Measurements from ENCODE around the gene PCSK6. TPM values are rescaled to one million over a fixed set of nuclear protein-coding genes. Genes with fewer than 3 reads are reported as not detected.
"Not testable (repeated sequence)": the region's sequence is repeated elsewhere in the genome, so short reads cannot be mapped to it uniquely, and the experiment has no call there.

The PCSK6 gene
- total and polyA plus RNA-seq, 7 experiments from 2014 or later = 0.12 to 3.0 (median 0.70) TPM; not detected in 1

GRCh38 chr15:101470548-101471239 lies 18.8 kb downstream of the PCSK6 start:
- H3K27ac ChIP-seq (ENCODE audit: low read depth, low read length) = no peak overlapping the region
- intact Hi-C loops (cut with micrococcal nuclease) = no loop called here
- ChIA-PET POLR2A (no interaction called here), CTCF (no interaction called here)
- Mint-ChIP-seq H3K4me1 (no peaks in the 10 kb centered on the region), H3K9me3 (peaks cover 0 to 7% (median 3%) of the 10 kb centered on the region in 11 donors), H3K4me3 (no peak overlapping the region), H3K27ac (no peak overlapping the region), H3K36me3 (peaks cover 0 to 7% (median 0%) of the 10 kb centered on the region in 5 donors), H3K27me3 (peaks cover 6 to 35% (median 23%) of the 10 kb centered on the region in 5 donors)
- no peaks in the 10 kb centered on the region for H3K27me3 ChIP-seq (ENCODE audit: control insufficient read depth in 2 of 2, insufficient read depth in 2 of 2, low read length in 2 of 2)
- H3K9me3 ChIP-seq (ENCODE audit: control insufficient read depth in 2 of 3, low read length in 3 of 3) = no peaks in the 10 kb centered on the region
- ATAC-seq = no peak
- no peak overlapping the region for H3K4me3 ChIP-seq (ENCODE audit: low read length)
- no peak for DNase-seq
- H3K4me1 ChIP-seq (ENCODE audit: control insufficient read depth in 2 of 2, insufficient read depth in 2 of 2, low read length in 2 of 2) = no peaks in the 10 kb centered on the region
- no peaks in the 10 kb centered on the region for H3K36me3 ChIP-seq (ENCODE audit: control insufficient read depth in 2 of 3, insufficient read depth in 3 of 3, low read length in 3 of 3)

DNA sequence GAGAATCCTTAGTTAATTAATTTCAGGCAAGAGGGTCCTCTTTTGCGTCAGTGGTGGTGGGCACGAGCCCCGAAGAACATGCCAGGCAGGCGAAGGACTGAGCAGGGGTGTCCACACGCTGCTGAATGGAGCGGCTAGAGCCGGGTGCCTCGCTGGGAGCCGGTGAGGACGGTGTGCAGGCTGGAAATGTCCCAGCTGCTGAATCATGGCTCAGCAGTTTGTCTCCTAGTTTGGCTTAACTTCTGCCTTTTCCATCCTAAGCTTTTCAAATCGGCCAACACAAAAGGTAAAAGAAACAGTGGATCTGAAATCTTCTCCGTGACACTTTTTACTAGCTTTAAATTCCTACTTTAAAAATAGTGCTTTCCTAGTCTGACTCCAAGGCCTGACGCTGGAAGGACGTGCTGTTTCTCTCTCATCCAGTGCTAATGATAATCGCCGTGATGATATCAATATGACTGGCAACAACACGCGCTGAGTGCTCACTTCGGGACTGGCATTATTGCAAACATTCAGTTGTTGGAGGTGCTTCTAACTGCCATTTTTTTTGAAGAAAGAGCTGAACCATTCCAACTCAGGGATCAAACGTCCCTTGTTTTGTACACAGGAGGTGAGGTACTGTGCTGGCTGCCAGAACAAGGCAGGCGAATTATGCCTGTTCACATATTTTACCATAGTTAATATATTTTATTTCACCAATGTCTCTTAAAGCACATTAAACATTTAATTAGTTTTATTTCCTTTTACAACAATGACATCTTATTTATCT lies 19.8 kb downstream of the PCSK6 start:
- no peaks in the 10 kb centered on the region for H3K4me1 ChIP-seq (ENCODE audit: control insufficient read depth in 2 of 2, insufficient read depth in 2 of 2, low read length in 2 of 2)
- H3K4me3 ChIP-seq (ENCODE audit: low read length) = no peak overlapping the region
- peaks cover 0 to 12% (median 6%) of the 10 kb centered on the region in 11 donors for H3K9me3 Mint-ChIP-seq
- no peaks in the 10 kb centered on the region for H3K36me3 ChIP-seq (ENCODE audit: control insufficient read depth in 2 of 3, insufficient read depth in 3 of 3, low read length in 3 of 3)
- H3K4me3 Mint-ChIP-seq = no peak overlapping the region
- no peaks in the 10 kb centered on the region for H3K9me3 ChIP-seq (ENCODE audit: control insufficient read depth in 2 of 3, low read length in 3 of 3)
- no peaks in the 10 kb centered on the region for H3K27me3 ChIP-seq (ENCODE audit: control insufficient read depth in 2 of 2, insufficient read depth in 2 of 2, low read length in 2 of 2)
- CTCF ChIA-PET = no interaction called here
- H3K27me3 Mint-ChIP-seq = peaks cover 8 to 34% (median 23%) of the 10 kb centered on the region in 5 donors
- no peak overlapping the region for H3K27ac ChIP-seq (ENCODE audit: low read depth, low read length)
- DNase-seq = no peak
- no peak for ATAC-seq
- intact Hi-C loops (cut with micrococcal nuclease) = no loop called here
- POLR2A ChIA-PET = no interaction called here
- no peaks in the 10 kb centered on the region for H3K4me1 Mint-ChIP-seq
- peaks cover 0 to 10% (median 0%) of the 10 kb centered on the region in 5 donors for H3K36me3 Mint-ChIP-seq
- no peak overlapping the region for H3K27ac Mint-ChIP-seq

DNA sequence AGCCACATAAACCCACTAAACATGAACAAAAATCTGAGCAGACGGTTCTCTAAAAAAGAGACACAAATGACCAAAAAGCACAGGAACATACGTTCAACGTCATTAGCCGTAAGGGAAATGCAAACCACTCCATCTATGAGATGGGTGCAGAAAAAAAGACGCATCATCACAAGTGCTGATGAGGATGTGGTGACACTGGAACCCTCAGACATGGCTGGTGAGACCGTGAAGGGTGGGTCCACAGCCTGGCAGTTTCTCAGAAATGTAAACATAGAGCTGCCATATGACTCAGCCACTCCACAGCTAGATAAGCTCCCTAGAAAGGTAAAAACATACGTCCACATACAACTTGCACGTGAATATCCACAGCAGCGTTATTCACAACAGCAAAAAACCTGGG lies 23.3 kb downstream of the PCSK6 start:
- no peak overlapping the region for H3K27ac ChIP-seq (ENCODE audit: low read depth, low read length)
- ChIA-PET POLR2A (no interaction called here), CTCF (no interaction called here)
- H3K27ac Mint-ChIP-seq = no peak overlapping the region
- peaks cover 0 to 18% (median 6%) of the 10 kb centered on the region in 11 donors for H3K9me3 Mint-ChIP-seq
- DNase-seq = no peak
- H3K4me1 Mint-ChIP-seq = peaks cover 0 to 16% (median 0%) of the 10 kb centered on the region in 7 donors
- H3K36me3 ChIP-seq (ENCODE audit: control insufficient read depth in 2 of 3, insufficient read depth in 3 of 3, low read length in 3 of 3) = no peaks in the 10 kb centered on the region
- no peaks in the 10 kb centered on the region for H3K27me3 ChIP-seq (ENCODE audit: control insufficient read depth in 2 of 2, insufficient read depth in 2 of 2, low read length in 2 of 2)
- H3K4me3 Mint-ChIP-seq = no peak overlapping the region
- no peak overlapping the region for H3K4me3 ChIP-seq (ENCODE audit: low read length)
- peaks cover 14 to 32% (median 28%) of the 10 kb centered on the region in 5 donors for H3K27me3 Mint-ChIP-seq
- intact Hi-C loops (cut with micrococcal nuclease) = no loop called here
- no peaks in the 10 kb centered on the region for H3K4me1 ChIP-seq (ENCODE audit: control insufficient read depth in 2 of 2, insufficient read depth in 2 of 2, low read length in 2 of 2)
- H3K36me3 Mint-ChIP-seq = peaks cover 0 to 16% (median 0%) of the 10 kb centered on the region in 5 donors
- no peak for ATAC-seq
- no peaks in the 10 kb centered on the region for H3K9me3 ChIP-seq (ENCODE audit: control insufficient read depth in 2 of 3, low read length in 3 of 3)

DNA sequence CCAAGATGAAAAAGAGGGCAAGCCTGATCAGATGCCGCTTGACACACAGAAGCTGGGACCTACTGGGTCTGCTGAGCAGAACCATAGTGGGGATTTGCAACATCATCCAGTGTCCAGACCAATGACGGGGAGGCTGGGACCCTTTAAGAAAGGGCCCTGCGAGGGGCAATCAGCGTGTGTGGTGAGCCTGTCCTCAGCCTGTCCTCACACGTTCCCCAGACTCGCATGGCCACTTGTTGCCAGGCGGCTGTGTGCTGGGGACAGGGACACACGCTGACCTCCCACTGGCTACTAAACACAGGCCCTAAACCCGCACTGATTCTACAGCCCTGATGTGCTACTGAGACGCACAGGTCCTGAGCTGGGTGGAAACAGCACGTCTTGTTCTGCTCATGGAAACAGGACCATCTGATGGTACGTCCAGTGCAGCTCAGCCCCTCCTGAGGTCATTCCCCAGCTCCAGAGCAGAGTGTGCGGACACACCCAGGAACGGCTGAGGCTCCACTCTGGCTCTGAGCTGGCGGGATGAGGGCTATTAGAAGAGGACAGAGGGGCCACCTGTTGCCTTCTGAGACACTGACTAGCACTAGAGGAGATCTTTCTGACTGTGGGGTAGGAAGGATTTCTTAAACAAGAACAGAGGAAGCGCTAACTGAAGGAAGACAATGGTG lies 24.4 kb downstream of the PCSK6 start:
- Mint-ChIP-seq H3K36me3 (peaks cover 0 to 16% (median 0%) of the 10 kb centered on the region in 5 donors), H3K27me3 (peaks cover 15 to 36% (median 21%) of the 10 kb centered on the region in 5 donors), H3K9me3 (peaks cover 0 to 18% (median 6%) of the 10 kb centered on the region in 11 donors), H3K4me3 (no peak overlapping the region), H3K4me1 (peaks cover 0 to 27% (median 5%) of the 10 kb centered on the region in 7 donors), H3K27ac (no peak overlapping the region)
- H3K9me3 ChIP-seq (ENCODE audit: control insufficient read depth in 2 of 3, low read length in 3 of 3) = no peaks in the 10 kb centered on the region
- ATAC-seq = no peak
- H3K36me3 ChIP-seq (ENCODE audit: control insufficient read depth in 2 of 3, insufficient read depth in 3 of 3, low read length in 3 of 3) = no peaks in the 10 kb centered on the region
- no peak overlapping the region for H3K4me3 ChIP-seq (ENCODE audit: low read length)
- intact Hi-C loops (cut with micrococcal nuclease) = no loop called here
- H3K27me3 ChIP-seq (ENCODE audit: control insufficient read depth in 2 of 2, insufficient read depth in 2 of 2, low read length in 2 of 2) = no peaks in the 10 kb centered on the region
- no peaks in the 10 kb centered on the region for H3K4me1 ChIP-seq (ENCODE audit: control insufficient read depth in 2 of 2, insufficient read depth in 2 of 2, low read length in 2 of 2)
- no peak overlapping the region for H3K27ac ChIP-seq (ENCODE audit: low read depth, low read length)
- no peak for DNase-seq
- ChIA-PET CTCF (no interaction called here), POLR2A (no interaction called here)

GRCh38 chr15:101464256-101464998 lies 25.1 kb downstream of the PCSK6 start:
- H3K4me3 ChIP-seq (ENCODE audit: low read length) = no peak overlapping the region
- DNase-seq (no peak), ATAC-seq (no peak)
- Mint-ChIP-seq H3K4me1 (peaks cover 0 to 34% (median 5%) of the 10 kb centered on the region in 7 donors), H3K36me3 (peaks cover 0 to 16% (median 0%) of the 10 kb centered on the region in 5 donors), H3K27ac (no peak overlapping the region), H3K4me3 (no peak overlapping the region), H3K9me3 (peaks cover 0 to 18% (median 6%) of the 10 kb centered on the region in 11 donors), H3K27me3 (peaks cover 10 to 38% (median 20%) of the 10 kb centered on the region in 5 donors)
- no peaks in the 10 kb centered on the region for H3K27me3 ChIP-seq (ENCODE audit: control insufficient read depth in 2 of 2, insufficient read depth in 2 of 2, low read length in 2 of 2)
- intact Hi-C loops (cut with micrococcal nuclease) = no loop called here
- no peak overlapping the region for H3K27ac ChIP-seq (ENCODE audit: low read depth, low read length)
- ChIA-PET POLR2A (no interaction called here), CTCF (no interaction called here)
- no peaks in the 10 kb centered on the region for H3K9me3 ChIP-seq (ENCODE audit: control insufficient read depth in 2 of 3, low read length in 3 of 3)
- no peaks in the 10 kb centered on the region for H3K4me1 ChIP-seq (ENCODE audit: control insufficient read depth in 2 of 2, insufficient read depth in 2 of 2, low read length in 2 of 2)
- no peaks in the 10 kb centered on the region for H3K36me3 ChIP-seq (ENCODE audit: control insufficient read depth in 2 of 3, insufficient read depth in 3 of 3, low read length in 3 of 3)

DNA sequence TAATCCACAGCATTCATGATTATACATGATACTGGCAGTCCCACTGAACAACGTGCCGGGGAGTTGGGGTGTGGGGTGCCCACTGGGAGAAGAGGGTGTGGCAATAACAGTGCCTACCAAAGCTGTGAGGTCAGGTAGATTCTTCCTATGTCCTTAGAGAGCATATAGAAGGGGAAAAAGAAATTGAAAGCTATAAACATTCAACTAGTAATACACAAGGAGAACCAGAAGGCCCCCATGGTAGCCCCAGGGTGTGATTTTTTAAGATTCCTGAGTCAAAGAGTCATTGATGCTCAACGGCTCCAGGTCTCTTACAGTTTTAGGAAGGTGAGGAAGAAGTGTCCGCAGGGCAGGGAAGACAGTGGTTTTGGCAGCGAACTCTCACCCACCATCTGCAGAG lies 25.8 kb downstream of the PCSK6 start:
- H3K9me3 ChIP-seq (ENCODE audit: control insufficient read depth in 2 of 3, low read length in 3 of 3); POLR2A ChIA-PET; H3K36me3 ChIP-seq (ENCODE audit: control insufficient read depth in 2 of 3, insufficient read depth in 3 of 3, low read length in 3 of 3); H3K4me1 ChIP-seq (ENCODE audit: control insufficient read depth in 2 of 2, insufficient read depth in 2 of 2, low read length in 2 of 2); H3K27ac ChIP-seq (ENCODE audit: low read depth, low read length); intact Hi-C loops (cut with micrococcal nuclease); H3K4me3 Mint-ChIP-seq; DNase-seq; H3K4me3 ChIP-seq (ENCODE audit: low read length); ATAC-seq; H3K27me3 ChIP-seq (ENCODE audit: control insufficient read depth in 2 of 2, insufficient read depth in 2 of 2, low read length in 2 of 2); CTCF ChIA-PET: not testable (repeated sequence)
- Mint-ChIP-seq H3K27ac (peak overlapping the region in 1 of 9 donors; percentile 2), H3K9me3 (peaks cover 0 to 18% (median 6%) of the 10 kb centered on the region in 11 donors), H3K36me3 (peaks cover 0 to 16% (median 0%) of the 10 kb centered on the region in 5 donors), H3K4me1 (peaks cover 0 to 36% (median 5%) of the 10 kb centered on the region in 7 donors), H3K27me3 (peaks cover 9 to 38% (median 20%) of the 10 kb centered on the region in 5 donors)

Data from naive thymus-derived CD4-positive, alpha-beta T cell (primary cell).